Type B pancreatic cell (in vitro differentiated cells): ENCODE data around the gene CDC42EP2. TPM values are rescaled to one million over a fixed set of nuclear protein-coding genes. Genes with fewer than 3 reads are reported as not detected.
"Not testable (repeated sequence)": the region's sequence is repeated elsewhere in the genome, so short reads cannot be mapped to it uniquely, and the experiment has no call there.

Experiments used
- DNase-seq: peaks from one replicate; pipeline ENCODE4 v3.0.0; 2021; ENCODE audit warnings: mixed read lengths; ENCODE audit not compliant: unreplicated experiment; ENCODE audit errors: extremely low spot score
- H3K27ac Mint-ChIP-seq: 2 replicates; pipeline ENCODE4 v1.8.0; 2021; ENCODE audit warnings: mild to moderate bottlenecking, mixed read lengths
- H3K27me3 Mint-ChIP-seq: 2 replicates; pipeline ENCODE4 v1.8.0; 2021; ENCODE audit warnings: mixed read lengths
- H3K36me3 Mint-ChIP-seq: 2 replicates; pipeline ENCODE4 v1.8.0; 2021; ENCODE audit warnings: mixed read lengths
- H3K4me1 Mint-ChIP-seq: one replicate; pipeline ENCODE4 v1.8.0; 2021; ENCODE audit warnings: mixed read lengths; ENCODE audit not compliant: unreplicated experiment
- H3K4me3 Mint-ChIP-seq: 2 replicates; pipeline ENCODE4 v1.8.0; 2021; ENCODE audit warnings: mild to moderate bottlenecking, mixed read lengths
- H3K9me3 Mint-ChIP-seq: 2 replicates; pipeline ENCODE4 v1.8.0; 2021; ENCODE audit warnings: mixed read lengths
- total RNA-seq: library from RNA; stranded (reverse); gene quantifications from 2 replicates; pipeline ENCODE4 v1.2.1, GENCODE V29; 2021; ENCODE audit warnings: low replicate concordance
- TF ChIP-seq, protein P1 (sequence below): fragments of 200-600 bp; sonication (generic); conservative IDR thresholded peaks from 2 replicates; pipeline ENCODE4 v1.5.0; 2021; ENCODE audit warnings: antibody characterized with exemption, mild to moderate bottlenecking

CDC42EP2 gene
- total RNA-seq, 1 donor from 2014 or later, result 9.4 TPM

DNA sequence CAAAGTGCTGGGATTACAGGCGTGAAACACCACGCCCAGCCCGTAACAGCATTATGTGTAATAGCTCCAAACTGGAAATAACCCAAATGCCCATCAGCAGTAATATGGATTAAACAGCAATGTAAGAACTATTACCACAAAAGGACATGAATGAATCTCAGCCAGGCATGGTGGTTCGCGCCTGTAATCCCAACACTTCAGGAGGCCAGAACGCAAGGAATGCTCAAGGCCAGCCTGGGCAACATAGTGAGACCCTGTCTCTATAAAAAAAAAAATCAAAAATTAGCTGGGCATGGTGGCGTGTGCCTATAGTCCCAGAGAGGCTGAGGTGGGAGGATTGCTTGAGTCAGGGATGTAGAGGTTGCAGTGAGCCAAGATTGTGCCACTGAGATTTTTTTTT lies 15.9 kb downstream of the CDC42EP2 start:
- H3K9me3 Mint-ChIP-seq, result no peaks in the 10 kb centered on the region

DNA sequence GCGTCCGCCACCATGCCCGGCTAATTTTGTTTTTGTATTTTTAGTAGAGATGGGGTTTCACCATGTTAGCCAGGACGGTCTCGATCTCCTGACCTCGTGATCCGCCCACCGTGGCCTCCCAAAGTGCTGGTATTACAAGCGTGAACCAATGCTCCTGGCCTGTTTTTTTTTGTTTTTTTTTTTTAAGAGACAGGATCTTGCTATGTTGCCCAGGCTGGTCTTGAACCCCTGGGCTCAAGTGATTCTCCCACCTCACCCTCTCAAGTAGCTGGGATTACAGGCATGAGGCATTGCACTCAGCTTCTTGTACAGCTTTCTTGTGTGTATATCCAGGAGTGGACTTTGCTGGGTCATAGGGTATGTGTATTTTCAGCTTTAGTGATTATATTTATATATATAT lies 17.9 kb downstream of the CDC42EP2 start:
- peaks cover 22% of the 10 kb centered on the region for H3K4me1 Mint-ChIP-seq
- not testable (repeated sequence) for H3K27me3 Mint-ChIP-seq, H3K36me3 Mint-ChIP-seq, DNase-seq, H3K27ac Mint-ChIP-seq, H3K4me3 Mint-ChIP-seq, H3K9me3 Mint-ChIP-seq

More for the DNA sequence above, 15.9 kb downstream of the CDC42EP2 start:
- TF ChIP-seq, protein P1, sequence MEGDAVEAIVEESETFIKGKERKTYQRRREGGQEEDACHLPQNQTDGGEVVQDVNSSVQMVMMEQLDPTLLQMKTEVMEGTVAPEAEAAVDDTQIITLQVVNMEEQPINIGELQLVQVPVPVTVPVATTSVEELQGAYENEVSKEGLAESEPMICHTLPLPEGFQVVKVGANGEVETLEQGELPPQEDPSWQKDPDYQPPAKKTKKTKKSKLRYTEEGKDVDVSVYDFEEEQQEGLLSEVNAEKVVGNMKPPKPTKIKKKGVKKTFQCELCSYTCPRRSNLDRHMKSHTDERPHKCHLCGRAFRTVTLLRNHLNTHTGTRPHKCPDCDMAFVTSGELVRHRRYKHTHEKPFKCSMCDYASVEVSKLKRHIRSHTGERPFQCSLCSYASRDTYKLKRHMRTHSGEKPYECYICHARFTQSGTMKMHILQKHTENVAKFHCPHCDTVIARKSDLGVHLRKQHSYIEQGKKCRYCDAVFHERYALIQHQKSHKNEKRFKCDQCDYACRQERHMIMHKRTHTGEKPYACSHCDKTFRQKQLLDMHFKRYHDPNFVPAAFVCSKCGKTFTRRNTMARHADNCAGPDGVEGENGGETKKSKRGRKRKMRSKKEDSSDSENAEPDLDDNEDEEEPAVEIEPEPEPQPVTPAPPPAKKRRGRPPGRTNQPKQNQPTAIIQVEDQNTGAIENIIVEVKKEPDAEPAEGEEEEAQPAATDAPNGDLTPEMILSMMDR, result no peak
- peaks cover 21% of the 10 kb centered on the region for H3K4me1 Mint-ChIP-seq
- peaks cover 3% of the 10 kb centered on the region for H3K27me3 Mint-ChIP-seq
- DNase-seq, result no peak
- H3K4me3 Mint-ChIP-seq, result no peak overlapping the region
- H3K27ac Mint-ChIP-seq, result no peak overlapping the region
- no peaks in the 10 kb centered on the region for H3K36me3 Mint-ChIP-seq

DNA sequence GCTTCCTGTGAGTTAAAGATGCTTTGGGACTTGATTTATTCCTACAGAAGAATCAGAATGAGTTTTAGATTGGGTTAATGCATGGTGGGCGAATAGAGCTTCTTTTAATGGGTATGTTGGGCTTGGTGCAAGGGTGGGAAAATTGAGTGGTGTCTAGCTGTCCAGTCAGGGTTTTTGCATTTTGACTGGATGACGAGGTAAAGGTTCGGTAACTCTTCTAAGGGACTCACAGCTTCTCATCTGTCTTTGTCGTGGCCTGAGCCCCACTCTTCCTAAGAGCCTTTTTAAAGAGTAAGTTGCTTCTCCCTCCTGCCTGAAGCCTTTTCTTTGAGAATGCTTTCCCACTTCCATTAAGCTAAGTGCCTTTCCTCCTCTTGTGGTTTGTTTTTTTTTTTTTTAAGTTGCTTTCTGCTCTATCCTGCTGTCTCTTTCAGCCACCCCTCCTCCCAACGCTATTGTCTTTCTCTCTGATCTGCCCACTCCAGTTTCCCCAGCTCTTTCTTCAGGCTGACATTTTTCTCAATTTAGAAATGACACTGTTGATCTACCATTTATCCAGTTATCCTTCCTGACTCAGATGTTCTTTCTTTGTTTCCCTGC lies 20.1 kb downstream of the CDC42EP2 start:
- peaks cover 24% of the 10 kb centered on the region for H3K4me1 Mint-ChIP-seq
- H3K27ac Mint-ChIP-seq, result peak overlapping the region; percentile 76
- no peaks in the 10 kb centered on the region for H3K9me3 Mint-ChIP-seq
- peak overlapping the region; percentile 95 for H3K4me3 Mint-ChIP-seq
- DNase-seq, result no peak
- peaks cover 1% of the 10 kb centered on the region for H3K27me3 Mint-ChIP-seq
- peaks cover 5% of the 10 kb centered on the region for H3K36me3 Mint-ChIP-seq
- TF ChIP-seq, protein P1, result no peak

DNA sequence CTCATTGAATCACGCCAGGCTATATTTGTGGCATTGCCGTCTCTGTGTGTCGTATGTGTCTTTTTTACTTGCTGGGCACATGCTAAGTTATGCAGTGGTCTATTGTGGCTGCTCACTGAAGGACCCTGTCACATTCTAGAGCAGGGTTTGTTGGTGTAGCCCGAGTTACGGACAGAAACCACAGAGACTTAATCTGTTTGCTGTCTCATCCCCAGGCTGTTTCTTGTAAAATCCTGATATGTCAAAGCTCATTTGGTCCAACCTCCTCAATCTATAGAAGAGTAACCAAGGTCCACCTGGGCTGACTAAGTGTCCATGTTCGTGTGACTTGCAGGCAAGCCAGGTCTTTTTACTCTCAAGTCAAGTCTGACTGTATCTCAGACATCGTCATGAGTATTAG lies 24.0 kb downstream of the CDC42EP2 start:
- DNase-seq, result no peak
- Mint-ChIP-seq H3K4me1 (peaks cover 21% of the 10 kb centered on the region), H3K27ac (peak overlapping the region; percentile 70), H3K4me3 (peak overlapping the region; percentile 67), H3K9me3 (no peaks in the 10 kb centered on the region), H3K27me3 (no peaks in the 10 kb centered on the region), H3K36me3 (peaks cover 13% of the 10 kb centered on the region)
- TF ChIP-seq, protein P1, result no peak

DNA sequence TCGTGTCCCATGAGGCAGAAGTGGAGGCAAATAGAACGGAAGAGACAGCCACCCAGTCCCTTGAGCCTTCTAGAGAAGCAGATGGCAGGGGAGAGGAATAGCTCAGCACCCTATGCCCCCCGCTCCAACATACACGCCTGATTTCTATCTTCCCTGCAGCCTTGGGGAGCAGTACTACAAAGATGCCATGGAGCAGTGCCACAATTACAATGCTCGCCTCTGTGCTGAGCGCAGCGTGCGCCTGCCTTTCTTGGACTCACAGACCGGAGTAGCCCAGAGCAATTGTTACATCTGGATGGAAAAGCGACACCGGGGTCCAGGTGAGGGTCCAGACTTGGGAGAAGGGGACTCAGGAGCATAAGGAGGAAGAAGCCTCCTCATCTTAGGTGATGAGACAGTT lies 25.6 kb downstream of the CDC42EP2 start:
- Mint-ChIP-seq H3K27me3 (no peaks in the 10 kb centered on the region), H3K27ac (no peak overlapping the region), H3K9me3 (no peaks in the 10 kb centered on the region), H3K36me3 (peaks cover 13% of the 10 kb centered on the region), H3K4me3 (no peak overlapping the region), H3K4me1 (peaks cover 11% of the 10 kb centered on the region)
- DNase-seq, result no peak
- TF ChIP-seq, protein P1, result no peak

DNA sequence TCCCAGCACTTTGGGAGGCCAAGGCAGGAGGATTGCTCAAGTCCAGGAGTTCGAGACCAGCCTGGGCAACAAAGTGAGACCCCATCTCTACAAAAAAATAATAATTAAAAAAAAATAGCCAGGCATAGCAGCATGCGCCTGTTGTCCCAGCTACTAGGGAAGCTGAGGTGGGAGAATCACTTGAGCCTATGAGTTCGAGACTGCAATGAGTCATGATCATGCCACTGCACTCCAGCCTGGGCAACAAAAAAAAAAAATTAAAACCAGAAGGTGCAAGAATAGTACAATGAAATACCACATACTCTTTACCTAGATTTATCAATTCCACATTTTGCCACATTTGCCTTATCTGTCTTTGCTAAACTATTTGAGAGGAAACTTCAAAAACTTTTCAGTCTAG lies 27.2 kb downstream of the CDC42EP2 start:
- Mint-ChIP-seq H3K36me3 (peaks cover 22% of the 10 kb centered on the region), H3K27me3 (no peaks in the 10 kb centered on the region), H3K9me3 (no peaks in the 10 kb centered on the region), H3K4me1 (peaks cover 7% of the 10 kb centered on the region), H3K27ac (no peak overlapping the region), H3K4me3 (no peak overlapping the region)
- TF ChIP-seq, protein P1, result no peak
- DNase-seq, result no peak
